ENCODE data around the gene CPEB3.

DNA sequence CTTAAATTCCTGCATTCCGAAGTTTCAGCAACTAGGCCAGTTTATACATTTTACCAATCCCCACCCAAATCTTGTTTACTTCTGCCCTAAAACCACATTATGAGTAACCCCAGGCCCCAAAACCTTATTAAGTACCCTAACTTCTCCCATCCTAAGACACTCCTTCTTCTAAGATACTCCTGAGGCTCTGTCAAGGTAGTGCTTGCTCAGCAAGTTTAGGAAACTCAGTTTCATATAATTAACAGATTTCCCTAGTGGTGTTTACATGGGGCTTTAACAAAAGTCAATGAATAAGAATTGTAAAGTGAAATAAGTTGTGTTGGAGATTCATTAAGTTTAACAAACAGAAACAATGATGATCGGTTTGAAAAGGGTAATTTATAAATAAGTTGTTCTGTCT lies 77.8 kb downstream of the CPEB3 start:
- TF ChIP-seq CTCF (IDR thresholded peaks at IDR 0.05; ENCODE audit: low read length) (no peak), EZH2 (IDR thresholded peaks at IDR 0.05; ENCODE audit: borderline replicate concordance, low read length) (no peak)
